T-helper 9 cell (primary cell): ENCODE results near the gene IQCB1.
"Not testable (repeated sequence)": the region's sequence is repeated elsewhere in the genome, so short reads cannot be mapped to it uniquely, and the experiment has no call there.

Experiments
- DNase-seq: peaks from one replicate; pipeline ENCODE4 v3.0.0-alpha.2; 2020
- total RNA-seq, 2 donors: gene quantifications; one replicate each; lab custom pipeline; 2026; lab: John Stamatoyannopoulos, UW

Gene IQCB1, protein sequence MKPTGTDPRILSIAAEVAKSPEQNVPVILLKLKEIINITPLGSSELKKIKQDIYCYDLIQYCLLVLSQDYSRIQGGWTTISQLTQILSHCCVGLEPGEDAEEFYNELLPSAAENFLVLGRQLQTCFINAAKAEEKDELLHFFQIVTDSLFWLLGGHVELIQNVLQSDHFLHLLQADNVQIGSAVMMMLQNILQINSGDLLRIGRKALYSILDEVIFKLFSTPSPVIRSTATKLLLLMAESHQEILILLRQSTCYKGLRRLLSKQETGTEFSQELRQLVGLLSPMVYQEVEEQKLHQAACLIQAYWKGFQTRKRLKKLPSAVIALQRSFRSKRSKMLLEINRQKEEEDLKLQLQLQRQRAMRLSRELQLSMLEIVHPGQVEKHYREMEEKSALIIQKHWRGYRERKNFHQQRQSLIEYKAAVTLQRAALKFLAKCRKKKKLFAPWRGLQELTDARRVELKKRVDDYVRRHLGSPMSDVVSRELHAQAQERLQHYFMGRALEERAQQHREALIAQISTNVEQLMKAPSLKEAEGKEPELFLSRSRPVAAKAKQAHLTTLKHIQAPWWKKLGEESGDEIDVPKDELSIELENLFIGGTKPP
- total RNA-seq, result 44.2 to 52.4 reads per million in 2 donors

DNA sequence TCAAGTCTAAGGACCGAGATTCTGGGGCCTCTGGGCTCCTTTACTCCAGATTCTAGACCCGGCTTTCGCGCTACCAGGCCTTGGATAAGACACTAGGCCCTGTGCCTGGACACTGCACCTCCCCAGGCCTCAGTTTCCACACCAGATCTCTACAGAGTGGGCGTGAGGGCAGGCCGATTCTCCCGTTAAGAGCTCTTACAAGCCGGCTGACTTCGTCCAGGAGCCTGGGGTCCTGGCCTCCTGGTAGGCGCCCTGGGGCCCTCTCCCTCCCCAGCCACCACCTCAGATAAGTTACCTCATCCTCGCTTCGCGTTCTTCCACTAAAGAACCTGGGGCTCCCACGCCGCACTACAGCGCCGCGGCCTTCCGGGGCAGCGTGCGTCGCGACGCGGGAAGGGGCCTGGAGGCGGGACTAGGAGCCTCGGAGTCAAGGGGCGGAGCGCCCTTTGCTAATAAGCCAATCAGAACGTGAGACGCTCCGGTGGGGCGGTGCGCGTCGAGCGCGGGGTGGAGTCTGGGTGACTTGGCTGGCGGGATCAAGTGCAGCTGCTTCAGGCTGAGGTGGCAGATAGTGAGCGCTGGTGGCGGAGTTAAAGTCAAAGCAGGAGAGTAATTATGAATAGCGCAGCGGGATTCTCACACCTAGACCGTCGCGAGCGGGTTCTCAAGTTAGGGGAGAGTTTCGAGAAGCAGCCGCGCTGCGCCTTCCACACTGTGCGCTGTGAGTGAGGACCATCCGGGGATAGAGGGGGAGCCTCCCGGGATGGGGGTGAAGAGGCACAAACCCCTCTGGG lies at the start of gene IQCB1, which contains the start of gene EAF2:
IQCB1 (minus strand) TSS at position 390 of the 794 bp plus-strand sequence. CDS start 6,100 bp downstream, outside the sequence.
EAF2 (plus strand) TSS at position 539 of the 794 bp plus-strand sequence; CDS start at position 616, 77 bp downstream.
- peak; percentile 90 for DNase-seq

GRCh38 chr3:121883507-121883906 lies 48.6 kb upstream of the IQCB1 start:
- no peak for DNase-seq

- no peak for DNase-seq
Observed at GRCh38 chr3:121878411-121878810, 43.6 kb upstream of the IQCB1 start.

DNA sequence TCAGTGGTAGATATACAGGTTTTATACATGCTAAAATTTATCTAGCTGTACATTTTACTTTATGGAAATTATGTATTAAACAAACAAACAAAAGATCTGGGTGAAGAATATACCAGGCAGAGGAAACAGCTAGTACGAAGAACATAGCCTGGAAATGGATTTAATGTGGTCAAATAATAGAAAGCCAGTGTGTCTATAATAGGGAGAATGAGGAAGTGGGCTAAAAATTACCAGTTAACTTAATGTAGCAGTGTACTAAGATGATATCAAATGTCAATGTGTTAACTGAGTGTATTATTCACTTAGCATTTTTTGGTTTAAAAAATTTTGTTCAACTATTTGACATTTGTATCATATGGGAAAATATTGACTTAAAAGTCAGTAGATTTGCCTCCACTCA lies 36.6 kb upstream of the IQCB1 start:
- no peak for DNase-seq

DNA sequence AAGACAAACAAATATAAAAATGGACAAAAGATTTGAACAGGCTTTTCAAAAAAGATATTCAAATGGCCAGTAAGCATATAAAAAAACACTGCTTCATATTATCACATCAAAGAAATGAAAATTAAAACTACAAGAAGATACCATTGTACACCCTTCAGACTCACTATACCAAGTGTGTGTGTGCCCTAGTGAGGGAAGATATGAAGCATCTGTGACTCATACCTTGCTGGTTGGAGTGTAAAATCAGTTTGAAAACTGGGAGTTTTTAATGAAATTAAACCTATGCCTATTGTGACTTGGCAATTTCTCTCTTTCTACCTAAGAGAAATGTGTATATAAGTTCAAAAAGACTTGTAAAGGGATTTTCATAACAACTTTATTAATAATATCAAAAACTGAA lies 35.9 kb upstream of the IQCB1 start:
- DNase-seq, result no peak

GRCh38 chr3:121869736-121870135 lies 34.9 kb upstream of the IQCB1 start:
- DNase-seq, result no peak

GRCh38 chr3:121863801-121864200 lies 28.9 kb upstream of the IQCB1 start:
- no peak for DNase-seq

- DNase-seq, result not testable (repeated sequence)
Observed at GRCh38 chr3:121863247-121863646, 28.4 kb upstream of the IQCB1 start.

- not testable (repeated sequence) for DNase-seq
Observed at GRCh38 chr3:121857778-121858177, 22.9 kb upstream of the IQCB1 start.

DNA sequence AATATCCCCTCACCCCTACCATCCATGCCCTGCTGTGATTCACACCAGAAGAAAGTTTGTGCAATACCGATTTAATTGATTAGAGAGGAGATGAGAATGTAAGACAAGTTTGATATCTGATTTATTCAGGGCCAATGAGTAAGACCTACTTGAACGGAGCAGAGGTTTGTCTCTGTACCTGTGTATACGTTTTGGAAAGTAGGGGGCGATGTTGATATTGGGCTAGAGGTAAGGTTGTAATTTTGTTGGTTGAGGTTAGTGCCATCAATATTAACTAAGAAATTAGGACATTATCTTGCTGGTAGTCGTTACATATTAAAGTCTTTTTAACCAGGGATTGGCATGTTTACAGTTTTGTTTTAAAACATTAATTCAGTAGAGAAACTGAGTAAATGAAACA lies 20.7 kb upstream of the IQCB1 start:
- DNase-seq, result no peak

DNA sequence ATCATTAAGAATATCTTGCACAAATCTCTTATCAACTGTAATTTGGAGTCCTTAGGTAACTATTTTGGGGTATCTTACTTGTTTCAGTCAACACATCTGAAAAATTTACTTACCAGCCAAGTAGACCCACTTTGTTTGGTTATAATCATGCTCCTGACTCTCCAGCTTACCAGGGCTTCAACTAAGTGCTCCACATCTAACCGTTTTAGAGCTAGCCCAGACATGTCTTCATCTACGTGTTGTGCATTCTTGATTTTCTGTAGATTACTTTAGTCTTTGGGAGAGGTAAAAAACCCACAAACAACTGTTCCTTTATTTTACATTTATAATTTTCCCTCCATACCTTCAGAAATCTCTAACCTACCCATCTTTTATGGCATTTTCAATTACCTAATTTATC lies 17.4 kb upstream of the IQCB1 start:
- no peak for DNase-seq

DNA sequence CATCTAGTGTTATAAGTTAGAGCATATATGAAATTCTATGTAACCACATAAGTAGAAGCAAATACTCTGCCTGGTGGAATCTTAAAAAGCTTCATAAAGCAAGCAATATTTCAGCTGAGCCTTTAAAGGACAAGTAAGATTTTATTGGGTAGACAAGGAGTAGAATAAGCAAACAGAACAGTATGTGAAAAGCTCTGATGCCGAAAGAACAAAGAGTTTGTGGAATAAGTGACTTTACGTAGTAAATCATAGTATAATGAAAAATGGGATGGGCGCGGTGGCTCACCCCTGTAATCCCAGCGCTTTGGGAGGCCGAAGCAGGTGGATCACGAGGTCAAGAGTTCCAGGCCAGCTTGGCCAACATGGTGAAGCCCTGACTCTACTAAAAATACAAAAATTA lies 10.0 kb upstream of the IQCB1 start:
- no peak for DNase-seq

GRCh38 chr3:121839962-121840361 lies 5.1 kb upstream of the IQCB1 start:
- DNase-seq, result no peak

- DNase-seq, result no peak
Observed at GRCh38 chr3:121836481-121836880, 1.6 kb upstream of the IQCB1 start.

DNA sequence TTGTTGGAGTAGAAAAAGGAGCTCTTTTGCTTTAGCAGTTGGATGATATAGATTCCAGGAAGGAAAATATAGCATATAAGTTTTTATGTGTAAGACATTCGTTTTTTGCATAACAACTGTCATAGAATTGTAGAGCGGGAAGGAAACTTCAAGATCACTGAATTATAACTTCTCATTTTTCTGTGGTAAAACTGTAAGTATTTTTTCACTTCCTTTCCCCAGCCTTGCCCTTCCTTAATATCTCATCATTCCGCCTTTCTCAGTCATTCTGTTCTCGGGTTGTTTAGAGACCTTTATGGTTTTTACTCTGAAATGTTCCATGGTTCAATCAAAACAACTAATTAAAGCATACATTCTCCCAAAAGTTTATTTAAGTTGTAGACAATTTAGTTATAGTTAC lies 1.2 kb upstream of the IQCB1 start:
- no peak for DNase-seq

- no peak for DNase-seq
Observed at GRCh38 chr3:121835465-121835801, 573 bp upstream of the IQCB1 start.

DNA sequence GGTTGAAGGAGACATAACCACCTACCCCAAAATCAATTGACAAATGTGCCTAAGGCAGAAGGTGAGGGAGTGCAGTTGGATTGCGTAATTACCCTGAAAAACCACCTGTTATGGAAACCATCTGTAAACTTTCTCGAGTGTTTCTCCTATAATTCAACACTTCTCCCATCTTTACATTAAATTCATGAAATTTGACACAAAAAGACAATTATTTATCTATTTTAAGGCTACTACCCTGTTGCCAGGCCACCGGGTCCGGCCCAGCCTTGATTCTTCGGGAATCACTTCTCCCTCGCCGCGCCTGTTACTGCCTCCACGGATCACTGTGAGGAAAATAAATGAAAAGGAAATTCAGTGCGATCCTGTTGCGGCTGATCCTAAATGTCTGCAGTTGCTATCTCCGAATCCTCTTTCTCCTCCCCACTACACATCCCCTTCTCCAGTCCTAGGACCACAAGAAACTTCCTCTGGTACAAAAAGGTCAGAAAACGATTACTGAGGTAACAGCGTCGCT lies 646 bp downstream of the IQCB1 start:
- no peak for DNase-seq

DNA sequence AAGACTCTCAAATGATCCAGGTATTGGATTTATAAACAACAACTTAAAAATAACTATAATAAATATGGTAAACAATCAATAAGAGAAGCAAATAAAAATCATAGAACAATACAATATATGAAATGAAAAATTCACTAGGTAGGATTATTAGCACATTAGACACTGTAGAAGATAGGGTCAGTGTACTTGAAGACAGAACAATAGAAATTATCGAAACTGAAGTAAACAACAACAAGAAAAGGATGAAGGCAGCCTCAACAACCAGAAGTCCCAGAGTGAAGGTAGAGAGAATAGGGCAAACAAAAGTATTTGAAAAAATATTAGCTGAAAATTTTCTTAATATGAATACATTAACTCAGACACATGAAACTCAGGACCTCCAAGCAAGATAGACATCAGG lies 11.9 kb downstream of the IQCB1 start:
- DNase-seq, result no peak

- no peak for DNase-seq
Observed at GRCh38 chr3:121821421-121822199, 13.2 kb downstream of the IQCB1 start.

- no peak for DNase-seq
Observed at GRCh38 chr3:121819236-121819635, 15.6 kb downstream of the IQCB1 start.

- DNase-seq, result no peak
Observed at GRCh38 chr3:121818578-121818977, 16.3 kb downstream of the IQCB1 start.

- no peak for DNase-seq
Observed at GRCh38 chr3:121817753-121818152, 17.1 kb downstream of the IQCB1 start.
